Measurements from ENCODE around the gene SLC43A3. TPM values are rescaled to one million over a fixed set of nuclear protein-coding genes. Genes with fewer than 3 reads are reported as not detected.

SLC43A3 gene
- total and polyA plus RNA-seq, 2 of the 4 experiments (the other 2 are of a cell fraction), result 12.7 to 21.1 TPM

- TF ChIP-seq CHD1 (IDR thresholded peaks at IDR 0.05; ENCODE audit: low read depth, low read length) (no peak), MAFK (IDR thresholded peaks at IDR 0.05; ENCODE audit: low read depth, low read length) (peak; percentile 26; the same call in 1 of the 2 replicates), BHLHE40 (IDR thresholded peaks at IDR 0.05; ENCODE audit: low read depth, low read length) (peak; percentile 27; the same call in 1 of the 2 replicates)
These were observed 8.0 kb upstream of the SLC43A3 start (continued) for GRCh38 chr11:57434640-57435546.

GRCh38 chr11:57432714-57433163, 5.8 kb upstream of the SLC43A3 start:
- CTCF ChIA-PET, result no interaction called here
- no peak overlapping the region for H3K4me2 ChIP-seq (ENCODE audit: low read depth, low read length)
- intact Hi-C loops (cut with micrococcal nuclease), result no loop called here
- TF ChIP-seq MAFK (IDR thresholded peaks at IDR 0.05; ENCODE audit: low read depth, low read length) (peak; percentile 2; the same call in 1 of the 2 replicates), ELK1 (IDR thresholded peaks at IDR 0.05; ENCODE audit: borderline replicate concordance, low read depth, low read length) (no peak), MAZ (IDR thresholded peaks at IDR 0.05; ENCODE audit: borderline replicate concordance, low read depth, low read length) (no peak), NFE2L2 (IDR thresholded peaks at IDR 0.05; ENCODE audit: low read depth, low read length) (no peak), RFX5 (IDR thresholded peaks at IDR 0.05; ENCODE audit: low read depth, low read length) (no peak), FOS (IDR thresholded peaks at IDR 0.05; ENCODE audit: low read depth, low read length) (peak; percentile 68), BHLHE40 (IDR thresholded peaks at IDR 0.05; ENCODE audit: low read depth, low read length) (peak; percentile 70; the same call in 1 of the 2 replicates), RAD21 (IDR thresholded peaks at IDR 0.05; ENCODE audit: low read length) (peak; percentile 28; the same call in 1 of the 2 replicates), SMC3 (IDR thresholded peaks at IDR 0.05; ENCODE audit: low read depth, low read length) (no peak), RCOR1 (IDR thresholded peaks at IDR 0.05; ENCODE audit: insufficient replicate concordance, low read length) (no peak), CTCF (conservative IDR thresholded peaks at IDR 0.05; ENCODE audit: low read depth, low read length) (0 out of 2 replicates have a peak, but pooled peaks have one; percentile 3)

More at GRCh38 chr11:57432714-57433163, 5.8 kb upstream of the SLC43A3 start:
- dilution Hi-C loops (cut with HindIII; ENCODE audit: low sequenced_read_pairs, unreplicated experiment) (no loop called here), in situ Hi-C loops (cut with MboI; ENCODE audit: low sequenced_read_pairs) (no loop called here)
- no TSS peak for BruUV-seq (replicated peaks)
- peak overlapping the region; percentile 78 for H4K91ac ChIP-seq (ENCODE audit: insufficient read depth, low read depth, low read length)
- no peak overlapping the region for H2BK5ac ChIP-seq (ENCODE audit: low read depth, low read length, poor library complexity, severe bottlenecking)
- WGBS, 2 experiments (ENCODE audit: extremely low coverage in 2 of 2, insufficient read length in 1 of 2), result 38% methylated on average over 4 of the region's 7 CpGs; no CpG with 5 or more reads in 1 of the 2 experiments
- H3K36me3 ChIP-seq (ENCODE audit: control insufficient read depth, insufficient read depth, low read length), result no peaks in the 10 kb centered on the region
- peaks cover 24% of the 10 kb centered on the region for H3K4me1 ChIP-seq (ENCODE audit: control insufficient read depth, insufficient read depth, low read length)
- H2BK15ac ChIP-seq (ENCODE audit: low read depth, low read length), result no peak overlapping the region
- 0 out of 2 replicates have a peak overlapping the region, but pooled peaks have one; percentile 34 for H3K14ac ChIP-seq (replicated peaks; ENCODE audit: low read depth, low read length)
- no peaks in the 10 kb centered on the region for H4K20me1 ChIP-seq (ENCODE audit: insufficient read depth, low read length)
- no peaks in the 10 kb centered on the region for H3K79me1 ChIP-seq (ENCODE audit: low read depth in 1 of 2, low read length in 2 of 2)
- POLR2A ChIA-PET (ENCODE audit: unreplicated experiment), result no interaction called here
- H3K27ac ChIP-seq (ENCODE audit: insufficient read depth, low read length), result peak overlapping the region; percentile 24
- H4K8ac ChIP-seq (ENCODE audit: low read depth in 2 of 2, low read length in 2 of 2), result peak overlapping the region; percentile 44 to 89; a peak in 3 of 4 replicates
- peak overlapping the region; percentile 44; the same call in 1 of the 2 replicates for H2BK120ac ChIP-seq (ENCODE audit: low read depth, low read length)
- ATAC-seq (ENCODE audit: low read depth) (peak; percentile 75), DNase-seq (peak; percentile 93)
- H2AK5ac ChIP-seq (ENCODE audit: low read depth, low read length), result no peak overlapping the region
- H3K23ac ChIP-seq (ENCODE audit: low read depth, low read length), result no peak overlapping the region
- no peak overlapping the region for H3K9ac ChIP-seq (ENCODE audit: low read depth, low read length)
- H2AFZ ChIP-seq (replicated peaks; ENCODE audit: low read length, poor library complexity), result peak overlapping the region; percentile 60
- peak overlapping the region; percentile 9 for H4K5ac ChIP-seq (ENCODE audit: low read depth, low read length)
- peak overlapping the region; percentile 54 for H2BK20ac ChIP-seq (ENCODE audit: low read depth, low read length)
- H3K9me1 ChIP-seq (ENCODE audit: insufficient read depth, low read length), result peaks cover 6% of the 10 kb centered on the region
- no peak overlapping the region for H3K56ac ChIP-seq (ENCODE audit: extremely low read depth, insufficient read depth, low read length)
- no peak overlapping the region for H3K4me3 ChIP-seq (ENCODE audit: insufficient read depth, low read depth, low read length)
- H3K4ac ChIP-seq (ENCODE audit: low read depth, low read length), result peak overlapping the region; percentile 66; the same call in 1 of the 2 replicates
- peak overlapping the region; percentile 10 for H3K18ac ChIP-seq (ENCODE audit: low read depth, low read length)
- no peaks in the 10 kb centered on the region for H3K9me3 ChIP-seq (ENCODE audit: control insufficient read depth, insufficient read depth, low read length)
- H2AK9ac ChIP-seq (replicated peaks; ENCODE audit: low read depth, low read length, poor library complexity), result peak overlapping the region; percentile 18
- H3K27me3 ChIP-seq (ENCODE audit: control insufficient read depth, insufficient read depth, low read length), result no peaks in the 10 kb centered on the region

Data from IMR-90 (cell line).